SW 1271 (cell line): ENCODE results near the gene DNPH1.

Experiments
- DNase-seq, 2 experiments: peaks; one replicate each; lab custom pipeline; 2025; lab: John Stamatoyannopoulos, UW

The DNPH1 gene, protein sequence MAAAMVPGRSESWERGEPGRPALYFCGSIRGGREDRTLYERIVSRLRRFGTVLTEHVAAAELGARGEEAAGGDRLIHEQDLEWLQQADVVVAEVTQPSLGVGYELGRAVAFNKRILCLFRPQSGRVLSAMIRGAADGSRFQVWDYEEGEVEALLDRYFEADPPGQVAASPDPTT

DNA sequence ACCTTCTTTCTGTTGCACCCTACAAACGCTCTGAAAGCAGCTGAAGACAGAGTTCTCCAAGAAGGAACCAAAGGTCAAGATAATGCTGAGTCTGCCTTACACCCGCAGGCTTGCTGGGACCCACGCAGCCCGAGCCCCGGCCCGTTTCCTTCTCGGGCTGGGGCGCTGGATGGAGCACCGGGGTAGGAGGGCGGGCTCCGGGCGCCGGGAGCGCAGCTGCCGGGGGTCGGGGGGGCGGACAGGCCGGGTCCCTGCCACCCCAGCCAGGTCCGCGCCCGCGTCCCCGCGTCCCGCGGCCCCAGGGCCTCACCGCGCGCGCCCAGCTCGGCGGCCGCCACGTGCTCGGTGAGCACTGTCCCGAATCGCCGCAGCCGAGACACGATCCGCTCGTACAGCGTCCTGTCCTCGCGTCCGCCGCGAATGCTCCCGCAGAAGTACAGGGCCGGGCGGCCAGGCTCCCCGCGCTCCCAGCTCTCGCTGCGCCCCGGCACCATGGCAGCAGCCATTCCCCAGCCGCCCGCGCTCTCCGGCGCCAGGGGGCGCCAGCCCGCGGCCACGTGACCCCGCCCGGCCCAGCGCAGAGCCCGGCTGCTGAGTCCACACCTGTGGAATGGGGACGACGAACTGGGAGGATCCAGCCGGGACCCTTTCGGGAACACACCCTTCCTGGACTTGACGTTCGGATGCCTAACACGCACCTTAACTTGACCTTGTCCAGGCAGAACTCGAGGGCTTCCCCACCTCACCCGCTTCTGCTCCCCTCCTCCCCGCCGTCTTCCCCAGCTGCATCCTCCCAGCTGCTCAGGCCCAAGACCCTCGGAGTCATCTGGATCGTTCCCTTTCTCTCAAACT is at the start of gene DNPH1:
Gene DNPH1, minus strand, starts transcription at position 531 of the 852 bp plus-strand sequence. Its CDS starts 25 bp downstream, at position 506.
- peak in 1 of 2 experiments; percentile 72 for DNase-seq

DNA sequence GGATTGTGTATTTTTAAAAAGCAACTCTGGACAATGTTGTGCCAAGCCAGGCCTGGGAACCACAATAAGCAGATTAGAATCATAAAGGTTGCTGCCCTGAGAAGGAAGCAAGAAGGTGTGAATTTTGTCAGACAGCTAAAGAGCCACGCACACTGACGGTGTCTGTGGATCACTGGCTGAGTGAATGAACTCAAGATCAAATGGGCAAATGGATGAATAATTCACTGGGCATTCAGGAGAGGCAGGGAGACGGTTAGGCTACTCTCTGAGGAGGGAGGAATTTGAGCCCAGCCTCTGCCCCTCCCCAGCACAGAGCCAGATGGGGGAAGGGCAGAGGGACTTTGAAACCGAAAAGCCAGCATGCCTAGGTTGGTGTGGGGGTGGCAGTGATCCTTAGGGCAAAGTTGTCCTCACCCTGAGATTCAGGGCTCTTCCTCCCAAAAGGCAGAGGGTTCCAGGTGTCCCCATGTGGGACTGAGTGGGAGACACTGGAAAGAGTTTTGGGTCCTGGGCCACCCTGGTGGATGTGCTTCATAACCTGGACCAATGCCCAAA is 49.3 kb upstream of the DNPH1 start:
- no peak for DNase-seq

DNA sequence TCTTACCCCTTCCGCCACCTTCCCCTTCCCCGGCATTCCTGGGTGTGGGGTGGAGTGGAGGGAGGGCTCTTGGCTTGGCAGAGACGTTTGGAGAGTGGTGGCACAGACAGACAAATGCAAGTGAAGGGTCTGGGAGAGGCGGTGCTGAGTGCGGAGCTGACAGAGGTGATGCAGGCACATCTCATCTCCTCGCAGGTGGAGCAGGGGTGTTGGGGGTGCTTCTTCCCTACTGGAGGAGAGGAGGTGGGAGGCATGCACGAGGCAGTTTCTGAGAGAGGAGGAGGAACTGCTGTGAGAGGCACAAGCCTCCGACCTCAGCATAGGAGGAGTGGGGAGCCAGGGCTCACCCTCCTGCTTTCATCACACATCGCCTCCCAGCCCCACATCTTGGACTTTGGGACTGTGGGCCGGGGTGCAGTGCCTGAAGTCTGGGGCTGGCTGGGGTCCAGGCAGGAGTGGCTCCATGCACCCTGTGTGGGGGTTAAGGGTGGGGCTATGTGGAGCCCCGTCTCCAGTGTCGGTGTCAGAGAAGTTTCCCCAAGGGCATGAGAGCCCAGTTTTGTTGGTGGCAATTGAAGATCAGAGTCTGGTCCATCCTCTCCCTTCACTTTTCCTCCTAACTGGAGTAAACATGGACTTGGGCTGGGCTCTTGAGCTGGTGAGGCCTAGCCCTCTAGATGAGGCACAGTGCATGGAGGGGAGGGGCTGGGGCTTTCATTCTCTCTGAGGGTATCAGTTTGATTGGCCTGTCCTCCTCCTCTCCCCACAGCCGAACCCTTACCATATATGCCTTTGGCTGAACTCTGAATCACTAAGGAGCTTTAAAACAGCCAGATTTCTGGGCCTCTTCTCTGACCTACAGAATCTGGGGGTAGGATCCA is 48.6 kb upstream of the DNPH1 start:
- DNase-seq: no peak

DNA sequence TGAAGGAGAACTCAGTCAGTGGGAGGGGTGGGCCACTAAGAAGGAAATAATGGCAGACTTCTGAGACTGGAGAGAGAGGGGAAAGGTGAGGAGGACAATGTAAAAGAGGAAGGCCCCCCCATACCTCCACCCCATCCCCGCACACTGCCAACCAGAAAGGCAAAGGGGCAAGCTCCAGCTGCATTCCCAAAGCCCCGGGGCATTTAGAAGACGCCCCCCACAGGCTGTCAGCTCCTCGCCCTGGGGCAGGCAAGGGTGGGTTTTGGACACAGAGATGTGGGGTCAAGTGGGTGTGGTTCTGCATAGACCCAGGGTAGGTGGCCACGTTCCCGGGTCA is 48.0 kb upstream of the DNPH1 start:
- no peak for DNase-seq

DNA sequence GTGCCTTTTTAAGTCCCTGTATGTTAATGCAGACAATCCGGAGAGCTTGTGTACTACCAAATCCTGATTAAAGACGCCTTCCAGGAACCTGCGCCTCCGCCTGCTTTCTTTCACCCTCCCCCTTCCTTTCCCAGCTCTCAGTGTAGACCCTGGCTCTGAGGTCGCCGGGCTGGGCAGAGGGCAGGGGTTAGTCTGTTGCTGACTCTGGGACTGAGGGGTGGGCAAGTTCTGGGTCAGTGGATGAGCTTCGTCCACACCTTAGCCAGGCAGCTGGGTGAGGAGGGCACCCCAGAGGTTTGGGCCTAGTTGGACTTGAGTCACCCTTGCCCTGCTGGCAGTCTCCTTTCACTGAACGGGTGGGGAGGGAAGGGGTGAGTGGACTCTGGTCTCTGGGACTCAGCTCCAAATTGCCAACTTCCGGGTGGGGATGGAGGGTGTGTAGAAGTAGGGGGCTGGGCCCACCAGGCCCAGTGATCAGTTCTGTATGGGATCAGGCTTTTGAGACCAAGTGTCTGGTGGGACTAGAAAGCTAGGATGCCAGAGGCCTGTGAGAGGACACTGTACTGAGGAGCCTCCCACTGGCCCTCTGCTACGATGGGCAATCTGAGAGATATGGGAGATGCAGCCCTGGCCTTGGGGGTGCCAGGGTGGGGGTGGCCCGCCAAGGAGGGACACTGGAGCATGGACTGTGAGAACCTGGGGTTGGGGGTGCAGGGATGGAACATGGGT is 47.5 kb upstream of the DNPH1 start:
- DNase-seq: no peak

DNA sequence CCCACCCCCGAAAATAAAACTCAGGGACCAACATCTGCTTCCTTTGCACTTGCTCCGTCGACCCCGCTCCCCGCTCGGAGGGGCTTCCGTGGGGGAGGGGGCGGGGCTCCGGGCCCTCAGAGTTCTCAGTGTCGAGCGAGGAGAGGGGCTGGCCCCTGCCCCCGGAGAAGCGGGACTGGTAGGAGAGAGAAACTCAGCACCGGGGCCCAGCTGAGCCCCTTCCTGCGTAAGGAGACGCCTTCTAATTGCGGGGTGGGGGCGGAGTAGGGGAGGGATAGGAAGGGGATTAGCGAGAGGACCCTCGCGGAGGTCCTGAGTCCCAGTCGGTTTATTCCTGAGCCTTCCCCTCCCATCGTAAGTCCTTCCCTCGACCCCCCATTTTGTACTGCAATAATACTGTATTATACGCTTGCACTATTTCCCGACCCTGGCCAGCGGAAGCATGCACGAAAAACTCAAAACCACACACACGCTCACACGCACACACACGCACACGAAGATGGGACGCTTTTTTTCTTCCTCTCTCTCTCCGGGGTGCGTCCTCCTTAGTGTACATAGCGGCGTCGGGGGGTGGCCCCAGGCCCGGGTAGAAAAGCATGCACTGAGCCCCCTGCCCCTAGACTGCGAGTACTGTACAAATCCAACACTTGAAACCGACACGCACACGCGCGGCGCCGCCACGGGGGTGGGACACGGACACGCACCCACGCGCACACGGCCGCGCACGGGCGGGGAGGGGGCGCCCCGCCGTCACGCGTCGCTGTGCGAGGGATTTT is 46.7 kb upstream of the DNPH1 start:
- DNase-seq: no peak

DNA sequence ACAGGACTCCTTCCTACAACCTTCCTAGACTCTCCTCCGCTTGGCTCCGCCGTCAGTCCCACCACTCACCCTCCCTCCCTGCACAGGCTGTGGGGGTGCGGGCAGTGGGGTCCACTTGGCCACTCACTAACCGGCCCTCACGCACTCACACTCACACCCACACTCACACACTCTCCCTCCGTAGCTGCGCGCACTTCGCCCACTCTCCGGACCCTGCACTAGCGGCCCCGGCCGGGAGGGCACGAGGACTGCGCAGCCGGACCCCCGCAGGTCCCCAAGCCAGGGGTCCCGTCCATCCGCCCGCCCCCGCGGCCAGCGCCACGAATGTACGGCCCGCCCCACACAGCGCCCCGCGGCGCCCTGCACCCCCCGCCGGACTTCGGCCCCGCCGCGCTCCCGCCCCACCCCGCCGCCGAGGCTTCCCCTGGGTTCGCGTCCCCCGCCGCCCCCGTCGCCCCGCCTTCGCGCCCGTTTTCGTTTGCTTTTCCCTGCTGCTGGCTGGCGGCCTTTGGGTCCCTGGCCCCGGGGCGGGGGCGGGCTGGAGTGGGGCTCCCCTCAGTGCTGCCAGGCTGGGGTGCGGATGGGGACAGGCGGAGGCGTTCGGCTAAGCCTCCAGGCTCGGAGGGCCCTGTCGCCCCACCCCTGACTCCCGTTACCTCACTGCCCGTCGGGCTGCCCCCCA is 45.8 kb upstream of the DNPH1 start:
- DNase-seq: no peak

DNA sequence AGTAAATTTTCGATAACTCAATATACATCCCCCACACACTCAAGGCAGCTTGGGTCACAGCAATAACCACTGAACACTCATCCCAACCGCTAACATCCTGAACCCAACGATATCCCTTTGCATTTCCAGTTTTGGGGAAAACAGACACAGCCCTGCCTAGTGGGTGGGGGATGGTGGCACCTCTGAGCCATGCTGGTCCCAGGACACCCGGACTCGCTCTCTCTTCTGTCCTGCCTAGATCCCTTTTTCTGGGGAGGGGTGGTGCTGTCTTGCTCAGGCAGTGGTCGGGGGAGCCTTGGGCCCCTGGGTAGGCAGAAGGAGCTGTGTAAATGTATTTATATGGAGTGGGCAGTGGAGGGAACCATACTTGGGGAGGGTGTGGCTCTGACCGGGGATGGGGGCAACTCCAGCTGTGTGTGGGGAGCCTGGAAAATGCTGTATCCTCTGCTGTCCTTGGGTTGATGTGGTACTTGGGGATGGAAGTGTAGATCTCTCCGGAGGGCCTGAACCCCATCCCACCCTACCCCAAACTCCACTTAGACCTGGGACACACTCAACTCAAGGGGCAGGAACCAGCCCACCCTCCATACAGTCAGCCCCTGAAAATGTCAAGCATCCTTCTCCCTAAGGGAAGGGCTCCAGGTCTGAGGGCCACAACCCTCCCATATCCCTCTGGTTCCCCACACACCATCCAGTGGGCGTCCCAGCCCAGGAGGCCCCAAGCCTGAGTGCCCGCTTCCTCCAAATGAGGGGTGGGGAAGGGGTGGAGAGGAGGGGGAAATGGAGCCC is 45.0 kb upstream of the DNPH1 start:
- DNase-seq: no peak

DNA sequence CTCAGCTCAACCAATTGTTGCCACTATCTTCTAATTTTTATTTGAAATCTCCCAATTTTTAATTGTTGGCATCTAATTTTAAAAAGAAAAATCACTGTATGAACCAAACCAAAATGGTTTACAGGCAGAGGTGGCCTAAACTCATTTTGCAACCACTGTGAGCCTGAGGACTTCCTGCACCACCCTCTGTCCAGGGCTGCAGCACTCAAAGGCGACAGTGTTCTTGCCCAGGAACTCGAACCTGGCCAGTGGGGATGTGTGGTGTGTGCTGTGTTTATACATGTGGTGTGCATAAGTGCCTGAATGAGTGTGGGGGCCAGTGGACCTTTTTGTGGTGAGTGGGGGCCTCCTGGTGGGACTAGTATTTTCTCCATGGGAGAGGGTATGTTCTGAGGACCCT is 44.4 kb upstream of the DNPH1 start:
- DNase-seq: no peak

DNA sequence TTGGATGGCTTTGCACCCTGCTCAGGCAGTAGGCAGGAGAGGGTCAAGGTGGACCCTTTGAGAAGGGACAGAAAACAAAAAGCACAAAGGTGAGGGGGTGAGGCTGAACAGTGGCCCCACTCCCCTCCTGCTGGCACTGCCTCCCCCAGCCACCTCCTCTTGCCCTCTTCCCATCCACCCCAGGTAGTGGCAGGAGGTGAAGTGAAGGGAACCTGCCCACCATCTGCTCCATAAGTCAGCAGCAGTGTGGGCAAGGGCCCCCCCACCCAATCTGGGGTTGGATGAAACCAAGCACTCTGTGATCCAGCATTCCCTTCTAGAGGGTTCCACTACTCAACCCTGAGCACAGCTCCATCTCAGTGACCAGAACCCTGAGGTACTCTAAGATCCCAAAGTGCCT is 42.7 kb upstream of the DNPH1 start:
- DNase-seq: no peak

DNA sequence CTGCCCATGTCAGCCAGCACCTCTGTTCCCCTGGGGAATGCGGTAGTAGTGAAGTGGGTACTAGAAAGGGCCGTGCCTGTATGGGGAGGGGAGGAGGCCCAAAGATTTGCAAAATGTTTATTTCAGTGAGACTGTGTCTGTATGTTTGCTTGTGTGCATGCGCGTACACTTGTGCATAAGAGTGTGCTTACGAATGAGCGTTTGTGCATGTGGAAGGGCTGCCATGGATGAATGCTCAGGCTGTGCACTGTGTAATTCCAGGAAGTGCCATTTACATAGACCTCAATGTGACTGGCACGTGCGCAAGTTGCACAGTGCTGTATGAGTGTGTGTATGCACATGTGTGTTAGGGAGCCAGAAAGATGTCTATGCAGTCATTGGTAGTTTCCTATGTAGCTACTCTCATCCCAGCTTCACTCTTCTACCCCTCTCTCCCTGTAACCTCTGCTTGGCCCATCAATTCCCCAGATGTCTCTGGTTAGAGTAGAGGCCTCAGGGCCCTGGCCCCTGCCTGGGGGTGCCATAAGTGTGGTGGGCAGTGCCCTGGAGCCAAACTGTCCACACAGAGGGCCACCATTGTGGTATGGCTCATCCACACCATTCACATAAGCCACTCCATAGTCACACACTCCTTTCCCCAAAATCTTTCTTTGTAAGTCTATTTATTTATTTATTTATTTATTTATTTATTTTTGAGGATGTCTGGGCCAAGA is 42.0 kb upstream of the DNPH1 start:
- DNase-seq: no peak

DNA sequence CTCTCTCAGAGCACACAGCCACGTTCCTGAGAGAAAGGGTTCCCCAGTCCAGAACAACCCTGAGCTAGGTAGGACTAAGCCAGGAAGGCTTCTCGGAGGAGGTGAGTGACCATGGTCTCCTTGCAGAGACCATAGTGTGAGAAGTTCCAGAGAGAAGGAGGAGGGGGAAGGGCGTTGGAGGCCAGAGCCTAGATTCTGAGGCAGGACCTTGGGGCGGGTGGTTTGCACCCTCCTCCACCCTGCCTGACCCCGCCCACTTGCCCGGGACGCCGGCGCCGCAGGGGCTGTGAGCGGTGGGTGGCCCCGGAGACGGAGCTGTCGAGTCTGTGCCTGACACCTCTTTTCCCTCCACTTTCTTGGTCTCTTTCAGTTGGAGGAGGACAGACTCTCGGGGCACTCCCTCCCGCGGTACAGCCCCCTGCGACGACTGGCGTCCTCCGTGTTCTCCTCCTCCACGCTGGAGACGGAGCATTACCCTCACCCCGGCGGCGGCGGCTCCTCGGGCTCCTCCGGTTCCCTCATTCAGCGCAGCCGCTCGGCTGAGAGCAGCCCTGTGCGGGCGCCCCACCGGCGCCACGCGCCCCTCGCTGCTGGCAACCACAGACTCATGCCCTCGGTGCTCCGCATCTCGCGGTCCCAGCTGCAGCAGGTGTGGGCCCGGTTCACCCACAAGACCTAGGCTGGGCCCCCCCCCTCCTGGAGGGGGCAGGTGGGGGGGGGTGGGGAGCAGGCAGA is 40.2 kb upstream of the DNPH1 start:
- DNase-seq: no peak

DNA sequence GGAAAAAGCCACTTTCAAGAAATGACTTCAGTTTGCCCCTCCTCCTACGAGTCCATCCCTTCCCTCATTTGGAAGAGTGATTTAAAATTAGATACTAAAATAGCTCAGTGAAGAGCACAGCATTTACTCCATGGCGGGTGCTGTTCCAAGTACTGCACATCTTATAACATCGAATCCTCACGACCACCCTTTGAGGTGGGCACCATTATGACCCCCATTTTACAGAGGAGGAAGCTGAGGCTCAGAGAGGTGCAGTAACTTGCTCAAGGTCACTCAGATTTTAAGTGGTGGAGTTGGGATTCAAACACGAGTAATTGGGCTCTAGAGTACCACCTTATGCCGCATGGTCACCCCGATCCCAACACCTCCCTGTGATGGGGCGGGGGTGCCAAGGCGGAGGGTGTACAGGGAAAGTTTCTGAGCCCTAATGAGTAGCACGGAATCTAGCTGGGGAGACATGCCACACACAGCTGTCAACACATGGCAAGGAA is 39.5 kb upstream of the DNPH1 start:
- DNase-seq: no peak

DNA sequence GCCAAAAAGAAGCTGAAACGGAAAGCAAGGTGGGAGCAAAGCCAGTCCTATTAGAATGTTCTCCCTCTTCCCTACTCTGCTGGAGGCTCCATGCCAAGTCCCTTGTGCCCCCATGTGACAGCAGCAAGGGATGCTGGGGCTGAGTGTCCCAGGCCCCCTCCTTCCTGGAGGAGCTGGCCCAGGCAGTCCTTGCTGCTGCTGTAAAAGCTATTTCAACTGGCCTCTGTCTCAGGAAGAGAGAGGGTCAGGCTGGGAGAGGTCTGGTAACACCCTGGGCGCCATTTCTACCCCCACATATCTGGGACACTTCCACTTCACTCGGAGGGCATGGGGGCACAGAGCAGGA is 39.0 kb upstream of the DNPH1 start:
- no peak for DNase-seq

DNA sequence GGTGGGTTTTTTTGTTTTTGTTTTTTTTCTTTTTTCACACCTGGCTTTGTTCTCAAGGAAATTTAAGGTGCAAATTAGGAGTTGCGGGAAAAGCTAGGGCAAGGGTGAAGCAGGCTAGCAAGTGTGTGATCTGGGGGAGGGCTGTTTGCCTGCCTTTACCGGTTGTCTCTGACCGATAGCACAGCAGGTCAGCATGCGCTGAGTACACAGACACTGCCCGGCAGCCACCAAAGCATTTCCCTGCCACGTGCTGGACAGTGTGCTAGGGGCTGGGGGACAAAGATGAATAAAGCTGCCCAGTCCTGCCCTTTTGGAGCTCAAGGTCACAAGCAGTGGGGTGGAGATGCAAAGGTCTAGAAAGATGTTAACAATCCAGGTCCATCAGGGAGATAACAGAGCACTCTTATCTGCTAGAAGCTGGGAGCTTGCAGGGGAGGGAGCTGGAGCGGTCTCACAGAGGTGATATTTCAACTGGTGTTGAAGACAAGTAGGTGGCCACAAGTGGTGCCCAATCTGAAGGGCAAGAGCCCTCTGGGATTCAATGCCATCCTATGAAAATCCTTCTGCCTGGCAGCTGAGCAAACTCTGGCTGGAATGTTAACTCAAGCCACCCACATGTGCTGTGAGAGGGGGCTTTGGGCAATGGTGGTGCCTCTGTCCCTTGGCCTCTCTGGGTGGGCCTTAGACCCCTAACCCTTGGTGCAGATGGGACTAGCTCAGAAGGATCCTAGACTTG is 38.5 kb upstream of the DNPH1 start:
- no peak for DNase-seq

DNA sequence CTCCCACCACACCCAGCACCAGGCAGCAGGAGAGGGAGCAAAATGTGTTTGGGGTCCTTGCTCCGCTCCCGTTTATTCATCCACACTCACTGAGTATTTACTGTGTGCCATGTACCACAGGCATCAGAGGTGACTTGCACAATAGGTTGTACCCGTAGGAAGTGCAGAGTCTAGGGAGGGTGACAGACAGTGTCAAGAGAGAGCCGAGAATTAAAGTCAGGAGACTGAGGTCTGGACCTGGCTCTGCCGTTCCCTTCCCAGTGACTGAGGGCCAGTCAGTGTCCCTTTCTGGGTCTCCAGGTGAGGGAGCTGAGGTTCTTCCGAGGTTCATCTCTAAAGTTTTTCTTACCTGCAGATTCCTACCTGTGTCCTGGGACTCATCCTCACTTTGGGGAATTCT is 36.3 kb upstream of the DNPH1 start:
- DNase-seq: no peak

DNA sequence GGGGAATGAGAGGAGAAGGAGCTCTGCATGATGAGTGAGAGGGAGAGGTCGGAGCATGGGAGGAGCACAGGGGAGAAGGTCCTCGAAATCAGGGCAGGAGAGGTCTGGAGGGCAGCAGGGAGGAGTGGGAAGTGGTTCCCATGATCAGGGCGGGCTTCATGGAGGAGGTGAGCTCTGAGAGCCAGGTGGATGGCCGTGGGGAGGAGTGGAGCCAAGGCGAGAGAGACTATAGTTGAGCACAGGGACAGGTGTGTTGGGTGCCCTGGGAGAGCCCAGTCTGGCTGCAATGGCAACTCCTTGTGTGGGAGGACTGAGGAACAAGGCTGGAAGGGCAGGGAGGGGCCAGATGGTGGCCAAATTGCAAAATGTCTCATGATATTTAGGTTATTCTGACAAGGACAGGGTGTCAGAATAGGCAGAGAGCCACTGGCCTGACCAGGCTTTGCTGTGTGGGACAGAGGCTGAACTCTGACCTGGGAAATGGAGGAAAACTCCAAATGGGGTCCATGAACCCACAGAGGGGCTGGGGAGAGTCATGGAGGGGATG is 35.4 kb upstream of the DNPH1 start:
- DNase-seq: no peak
